ENCODE measurements around the gene KRTAP10-2. TPM values are rescaled to one million over a fixed set of nuclear protein-coding genes. Genes with fewer than 3 reads are reported as not detected.

KRTAP10-2 gene
- total and polyA plus RNA-seq, 2 of the 4 experiments (the other 2 are of a cell fraction) = not detected

DNA sequence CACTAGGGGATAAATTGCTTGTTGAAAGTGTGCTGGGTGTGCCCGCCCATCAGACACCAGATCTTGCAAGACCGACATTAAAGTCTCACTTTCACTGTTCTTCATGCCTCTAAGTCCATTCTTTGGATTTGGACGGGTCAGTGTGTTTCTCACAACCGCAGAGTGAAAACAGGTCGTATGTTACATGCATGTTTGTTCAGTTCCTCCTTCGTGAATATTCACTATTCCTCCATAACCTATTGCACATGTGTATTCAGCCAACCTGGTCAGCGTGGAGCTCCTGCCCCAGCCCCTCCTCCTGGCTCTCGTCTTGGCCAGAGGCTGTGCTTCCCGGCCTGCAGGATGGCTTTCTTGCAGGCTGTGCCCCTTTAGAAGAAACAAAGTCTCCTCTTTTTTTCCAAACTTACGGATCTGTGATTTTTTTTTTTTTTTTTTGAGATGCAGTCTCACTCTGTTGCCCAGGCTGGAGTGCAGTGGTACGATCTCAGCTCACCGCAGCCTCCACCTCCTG, 43.2 kb upstream of the KRTAP10-2 start:
- Histone ChIP-seq H2AFZ (replicated peaks; ENCODE audit: low read length, poor library complexity) (peak overlapping the region; percentile 56), H3K9ac (ENCODE audit: low read depth, low read length) (no peak overlapping the region), H4K5ac (ENCODE audit: low read depth, low read length) (no peak overlapping the region), H3K36me3 (ENCODE audit: control insufficient read depth, insufficient read depth, low read length) (no peaks in the 10 kb centered on the region), H2BK120ac (ENCODE audit: low read depth, low read length) (no peak overlapping the region), H3K27me3 (ENCODE audit: control insufficient read depth, insufficient read depth, low read length) (peaks cover 4% of the 10 kb centered on the region; the same call in 1 of the 2 replicates), H2AK9ac (replicated peaks; ENCODE audit: low read depth, low read length, poor library complexity) (no peak overlapping the region), H4K20me1 (ENCODE audit: insufficient read depth, low read length) (no peaks in the 10 kb centered on the region), H2BK15ac (ENCODE audit: low read depth, low read length) (no peak overlapping the region), H3K18ac (ENCODE audit: low read depth, low read length) (no peak overlapping the region), H3K4ac (ENCODE audit: low read depth, low read length) (no peak overlapping the region), H4K8ac (ENCODE audit: low read depth in 2 of 2, low read length in 2 of 2) (no peak overlapping the region), H3K14ac (replicated peaks; ENCODE audit: low read depth, low read length) (no peak overlapping the region), H3K9me3 (ENCODE audit: control insufficient read depth, insufficient read depth, low read length) (no peaks in the 10 kb centered on the region), H3K9me1 (ENCODE audit: insufficient read depth, low read length) (no peaks in the 10 kb centered on the region), H3K4me1 (ENCODE audit: control insufficient read depth, insufficient read depth, low read length) (no peaks in the 10 kb centered on the region), H3K4me3 (ENCODE audit: insufficient read depth, low read depth, low read length) (no peak overlapping the region), H3K23ac (ENCODE audit: low read depth, low read length) (no peak overlapping the region), H2BK5ac (ENCODE audit: low read depth, low read length, poor library complexity, severe bottlenecking) (no peak overlapping the region), H4K91ac (ENCODE audit: insufficient read depth, low read depth, low read length) (no peak overlapping the region), H2AK5ac (ENCODE audit: low read depth, low read length) (no peak overlapping the region), H3K56ac (ENCODE audit: extremely low read depth, insufficient read depth, low read length) (no peak overlapping the region), H2BK20ac (ENCODE audit: low read depth, low read length) (no peak overlapping the region), H3K79me1 (ENCODE audit: low read depth in 1 of 2, low read length in 2 of 2) (no peaks in the 10 kb centered on the region), H3K4me2 (ENCODE audit: low read depth, low read length) (no peak overlapping the region), H3K27ac (ENCODE audit: insufficient read depth, low read length) (no peak overlapping the region)
- TF ChIP-seq POLR2A (IDR thresholded peaks at IDR 0.05; ENCODE audit: low read depth, low read length) (no peak), CHD1 (IDR thresholded peaks at IDR 0.05; ENCODE audit: low read depth, low read length) (no peak), RFX5 (IDR thresholded peaks at IDR 0.05; ENCODE audit: low read depth, low read length) (no peak), MAFK (IDR thresholded peaks at IDR 0.05; ENCODE audit: low read depth, low read length) (no peak), BHLHE40 (IDR thresholded peaks at IDR 0.05; ENCODE audit: low read depth, low read length) (no peak), NFE2L2 (IDR thresholded peaks at IDR 0.05; ENCODE audit: low read depth, low read length) (no peak), SMC3 (IDR thresholded peaks at IDR 0.05; ENCODE audit: low read depth, low read length) (no peak), MAZ (IDR thresholded peaks at IDR 0.05; ENCODE audit: borderline replicate concordance, low read depth, low read length) (no peak), RCOR1 (IDR thresholded peaks at IDR 0.05; ENCODE audit: insufficient replicate concordance, low read length) (no peak), CEBPB (IDR thresholded peaks at IDR 0.05; ENCODE audit: low read depth, low read length) (no peak), FOS (IDR thresholded peaks at IDR 0.05; ENCODE audit: low read depth, low read length) (no peak)
- TF ChIP-seq, protein P1, sequence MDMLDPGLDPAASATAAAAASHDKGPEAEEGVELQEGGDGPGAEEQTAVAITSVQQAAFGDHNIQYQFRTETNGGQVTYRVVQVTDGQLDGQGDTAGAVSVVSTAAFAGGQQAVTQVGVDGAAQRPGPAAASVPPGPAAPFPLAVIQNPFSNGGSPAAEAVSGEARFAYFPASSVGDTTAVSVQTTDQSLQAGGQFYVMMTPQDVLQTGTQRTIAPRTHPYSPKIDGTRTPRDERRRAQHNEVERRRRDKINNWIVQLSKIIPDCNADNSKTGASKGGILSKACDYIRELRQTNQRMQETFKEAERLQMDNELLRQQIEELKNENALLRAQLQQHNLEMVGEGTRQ (IDR thresholded peaks at IDR 0.05; ENCODE audit: low read depth, low read length) = no peak
- TF ChIP-seq, protein P2, sequence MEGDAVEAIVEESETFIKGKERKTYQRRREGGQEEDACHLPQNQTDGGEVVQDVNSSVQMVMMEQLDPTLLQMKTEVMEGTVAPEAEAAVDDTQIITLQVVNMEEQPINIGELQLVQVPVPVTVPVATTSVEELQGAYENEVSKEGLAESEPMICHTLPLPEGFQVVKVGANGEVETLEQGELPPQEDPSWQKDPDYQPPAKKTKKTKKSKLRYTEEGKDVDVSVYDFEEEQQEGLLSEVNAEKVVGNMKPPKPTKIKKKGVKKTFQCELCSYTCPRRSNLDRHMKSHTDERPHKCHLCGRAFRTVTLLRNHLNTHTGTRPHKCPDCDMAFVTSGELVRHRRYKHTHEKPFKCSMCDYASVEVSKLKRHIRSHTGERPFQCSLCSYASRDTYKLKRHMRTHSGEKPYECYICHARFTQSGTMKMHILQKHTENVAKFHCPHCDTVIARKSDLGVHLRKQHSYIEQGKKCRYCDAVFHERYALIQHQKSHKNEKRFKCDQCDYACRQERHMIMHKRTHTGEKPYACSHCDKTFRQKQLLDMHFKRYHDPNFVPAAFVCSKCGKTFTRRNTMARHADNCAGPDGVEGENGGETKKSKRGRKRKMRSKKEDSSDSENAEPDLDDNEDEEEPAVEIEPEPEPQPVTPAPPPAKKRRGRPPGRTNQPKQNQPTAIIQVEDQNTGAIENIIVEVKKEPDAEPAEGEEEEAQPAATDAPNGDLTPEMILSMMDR (conservative IDR thresholded peaks at IDR 0.05; ENCODE audit: low read depth, low read length) = no peak
- TF ChIP-seq, protein P3, sequence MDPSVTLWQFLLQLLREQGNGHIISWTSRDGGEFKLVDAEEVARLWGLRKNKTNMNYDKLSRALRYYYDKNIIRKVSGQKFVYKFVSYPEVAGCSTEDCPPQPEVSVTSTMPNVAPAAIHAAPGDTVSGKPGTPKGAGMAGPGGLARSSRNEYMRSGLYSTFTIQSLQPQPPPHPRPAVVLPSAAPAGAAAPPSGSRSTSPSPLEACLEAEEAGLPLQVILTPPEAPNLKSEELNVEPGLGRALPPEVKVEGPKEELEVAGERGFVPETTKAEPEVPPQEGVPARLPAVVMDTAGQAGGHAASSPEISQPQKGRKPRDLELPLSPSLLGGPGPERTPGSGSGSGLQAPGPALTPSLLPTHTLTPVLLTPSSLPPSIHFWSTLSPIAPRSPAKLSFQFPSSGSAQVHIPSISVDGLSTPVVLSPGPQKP (IDR thresholded peaks at IDR 0.05; ENCODE audit: borderline replicate concordance, low read depth, low read length) = no peak
- in situ Hi-C loops (cut with MboI; ENCODE audit: low sequenced_read_pairs) = no loop called here
- BruUV-seq (replicated peaks) = no TSS peak
- WGBS, 2 experiments (ENCODE audit: extremely low coverage in 2 of 2, insufficient read length in 1 of 2) = 65% methylated on average over 7 of the region's 12 CpGs; no CpG with 5 or more reads in 1 of the 2 experiments
- intact Hi-C loops (cut with micrococcal nuclease) = no loop called here
- DNase-seq (no peak), ATAC-seq (ENCODE audit: low read depth) (no peak)
- CTCF ChIA-PET = interaction anchor here (0.7 kb wide), 1 partner anchor 47 kb away, joined by 5 read pairs; no protein-coding TSS in a partner anchor
- dilution Hi-C loops (cut with HindIII; ENCODE audit: low sequenced_read_pairs, unreplicated experiment) = no loop called here
- POLR2A ChIA-PET (ENCODE audit: unreplicated experiment) = no interaction called here

Data from IMR-90 (cell line).